Stimulated activated naive B cell treated with anti-CD40 and anti-IgM and Interleukin-4, amounts not matched to agents 10 μg/mL and 1 μg/mL and 100 μg/mL, for 72 hours (primary cell): ENCODE measurements around the gene POLDIP2.
"Not testable (repeated sequence)": the region's sequence is repeated elsewhere in the genome, so short reads cannot be mapped to it uniquely, and the experiment has no call there.

Experiments used
- ATAC-seq, 2 donors: fragments of 150-1000 bp; cut with Tn5 transposase; replicated peaks; 2 replicates each; pipeline ENCODE4 v1.10.0; 2021; ENCODE audit warnings: moderate library complexity in 1 of 2
- DNase-seq: peaks from one replicate; pipeline ENCODE4 v3.0.0; 2021
- H3K27ac Mint-ChIP-seq: one replicate; pipeline ENCODE4 v1.8.0; 2022; ENCODE audit warnings: mild to moderate bottlenecking, mixed read lengths
- H3K27me3 Mint-ChIP-seq, 2 donors: one replicate each; pipeline ENCODE4 v1.8.0; 2022; ENCODE audit warnings: mixed read lengths in 2 of 2
- H3K36me3 Mint-ChIP-seq, 2 donors: one replicate each; pipeline ENCODE4 v1.8.0; 2022; ENCODE audit warnings: mixed read lengths in 2 of 2, mild to moderate bottlenecking in 1 of 2
- H3K4me1 Mint-ChIP-seq, 2 donors: one replicate each; pipeline ENCODE4 v1.8.0; 2022; ENCODE audit warnings: mixed read lengths in 2 of 2, mild to moderate bottlenecking in 1 of 2
- H3K4me3 Mint-ChIP-seq, 2 donors: one replicate each; pipeline ENCODE4 v1.8.0; 2022; ENCODE audit warnings: mild to moderate bottlenecking in 2 of 2, mixed read lengths in 2 of 2, moderate library complexity in 1 of 2
- H3K9me3 Mint-ChIP-seq, 2 donors: one replicate each; pipeline ENCODE4 v1.8.0; 2022; ENCODE audit warnings: mixed read lengths in 2 of 2, mild to moderate bottlenecking in 1 of 2

POLDIP2 gene

GRCh38 chr17:28343491-28343932 lies 13.8 kb downstream of the POLDIP2 start:
- ATAC-seq (no peak), DNase-seq (no peak)
- Mint-ChIP-seq H3K9me3 (no peaks in the 10 kb centered on the region), H3K27ac (no peak overlapping the region), H3K27me3 (no peaks in the 10 kb centered on the region), H3K4me3 (no peak overlapping the region), H3K36me3 (peaks cover 44 to 63% of the 10 kb centered on the region in 2 donors), H3K4me1 (peaks cover 2 to 4% of the 10 kb centered on the region in 2 donors)

GRCh38 chr17:28342313-28342712 lies 15.0 kb downstream of the POLDIP2 start:
- ATAC-seq (no peak), DNase-seq (no peak)
- Mint-ChIP-seq H3K4me3 (no peak overlapping the region), H3K4me1 (peaks cover 7 to 11% of the 10 kb centered on the region in 2 donors), H3K36me3 (peaks cover 42 to 65% of the 10 kb centered on the region in 2 donors), H3K9me3 (no peaks in the 10 kb centered on the region), H3K27ac (no peak overlapping the region), H3K27me3 (no peaks in the 10 kb centered on the region)

- ATAC-seq (no peak), DNase-seq (no peak)
- no peaks in the 10 kb centered on the region for H3K9me3 Mint-ChIP-seq
- H3K4me1 Mint-ChIP-seq: peaks cover 15 to 19% of the 10 kb centered on the region in 2 donors
- H3K4me3 Mint-ChIP-seq: no peak overlapping the region
- H3K27me3 Mint-ChIP-seq: no peaks in the 10 kb centered on the region
- peaks cover 38 to 63% of the 10 kb centered on the region in 2 donors for H3K36me3 Mint-ChIP-seq
- H3K27ac Mint-ChIP-seq: no peak overlapping the region
Observed at GRCh38 chr17:28341516-28341915, 15.8 kb downstream of the POLDIP2 start.

- Mint-ChIP-seq H3K4me3 (no peak overlapping the region), H3K27ac (peak overlapping the region; percentile 7), H3K36me3 (peaks cover 32 to 56% of the 10 kb centered on the region in 2 donors), H3K27me3 (no peaks in the 10 kb centered on the region), H3K9me3 (no peaks in the 10 kb centered on the region), H3K4me1 (peaks cover 15 to 24% of the 10 kb centered on the region in 2 donors)
- ATAC-seq (no peak), DNase-seq (no peak)
Observed at GRCh38 chr17:28340374-28340773, 17.0 kb downstream of the POLDIP2 start.

GRCh38 chr17:28339431-28339830 lies 17.9 kb downstream of the POLDIP2 start:
- Mint-ChIP-seq H3K27ac (no peak overlapping the region), H3K9me3 (no peaks in the 10 kb centered on the region), H3K4me3 (no peak overlapping the region), H3K36me3 (peaks cover 29 to 51% of the 10 kb centered on the region in 2 donors), H3K27me3 (no peaks in the 10 kb centered on the region), H3K4me1 (peaks cover 18 to 30% of the 10 kb centered on the region in 2 donors)
- ATAC-seq: no peak
- no peak for DNase-seq

- Mint-ChIP-seq H3K36me3 (peaks cover 25 to 45% of the 10 kb centered on the region in 2 donors), H3K4me1 (peaks cover 22 to 36% of the 10 kb centered on the region in 2 donors)
- H3K27me3 Mint-ChIP-seq, H3K9me3 Mint-ChIP-seq, DNase-seq, H3K4me3 Mint-ChIP-seq, ATAC-seq, H3K27ac Mint-ChIP-seq: not testable (repeated sequence)
Observed at GRCh38 chr17:28338769-28339212, 18.5 kb downstream of the POLDIP2 start.

- no peak overlapping the region for H3K4me3 Mint-ChIP-seq
- H3K27ac Mint-ChIP-seq: no peak overlapping the region
Observed at GRCh38 chr17:28338056-28338768, 19.1 kb downstream of the POLDIP2 start.

GRCh38 chr17:28335959-28336871 lies 21.1 kb downstream of the POLDIP2 start:
- peak overlapping the region; percentile 92 to 98 for H3K4me3 Mint-ChIP-seq
- peaks cover 11 to 40% of the 10 kb centered on the region in 2 donors for H3K36me3 Mint-ChIP-seq
- H3K27me3 Mint-ChIP-seq: no peaks in the 10 kb centered on the region
- DNase-seq (peak; percentile 9), ATAC-seq (peak in 1 of 2 donors; percentile 4)
- no peaks in the 10 kb centered on the region for H3K9me3 Mint-ChIP-seq
- H3K27ac Mint-ChIP-seq: peak overlapping the region; percentile 96
- H3K4me1 Mint-ChIP-seq: peaks cover 25 to 48% of the 10 kb centered on the region in 2 donors

More at GRCh38 chr17:28338056-28338768, 19.1 kb downstream of the POLDIP2 start:
- Mint-ChIP-seq H3K27me3 (no peaks in the 10 kb centered on the region), H3K36me3 (peaks cover 23 to 41% of the 10 kb centered on the region in 2 donors), H3K9me3 (no peaks in the 10 kb centered on the region), H3K4me1 (peaks cover 22 to 40% of the 10 kb centered on the region in 2 donors)
- DNase-seq (no peak), ATAC-seq (no peak)

GRCh38 chr17:28335201-28335958 lies 21.9 kb downstream of the POLDIP2 start, which contains the start of the genes IFT20 and TNFAIP1:
TSS of gene IFT20 (minus strand) at chr17:28335472. CDS start at chr17:28331985, 3,487 bp downstream.
TSS of gene TNFAIP1 (plus strand) at chr17:28335761. CDS start at chr17:28339522, 3,761 bp downstream.
- Mint-ChIP-seq H3K9me3 (no peaks in the 10 kb centered on the region), H3K4me3 (peak within 1 kb of the TSS; percentile 92 to 98), H3K27me3 (no peaks in the 10 kb centered on the region), H3K36me3 (peaks cover 8 to 35% of the 10 kb centered on the region in 2 donors), H3K4me1 (peaks cover 25 to 48% of the 10 kb centered on the region in 2 donors), H3K27ac (peak within 1 kb of the TSS; percentile 96)
- peak; percentile 99 for DNase-seq
- peak; percentile 97 to 98 for ATAC-seq

- Mint-ChIP-seq H3K27ac (peak overlapping the region; percentile 96), H3K27me3 (no peaks in the 10 kb centered on the region), H3K4me3 (peak overlapping the region; percentile 92 to 98), H3K36me3 (peaks cover 4 to 31% of the 10 kb centered on the region in 2 donors), H3K4me1 (peaks cover 25 to 48% of the 10 kb centered on the region in 2 donors), H3K9me3 (no peaks in the 10 kb centered on the region)
- DNase-seq (no peak), ATAC-seq (no peak)
Observed at GRCh38 chr17:28334666-28335200, 22.6 kb downstream of the POLDIP2 start.

GRCh38 chr17:28334171-28334570 lies 23.2 kb downstream of the POLDIP2 start:
- ATAC-seq (no peak), DNase-seq (no peak)
- Mint-ChIP-seq H3K4me1 (peaks cover 25 to 48% of the 10 kb centered on the region in 2 donors), H3K27me3 (no peaks in the 10 kb centered on the region), H3K9me3 (no peaks in the 10 kb centered on the region), H3K4me3 (peak overlapping the region; percentile 92 to 98), H3K36me3 (peaks cover under 1 to 27% of the 10 kb centered on the region in 2 donors), H3K27ac (peak overlapping the region; percentile 96)

GRCh38 chr17:28333083-28333746 lies 24.1 kb downstream of the POLDIP2 start:
- H3K27me3 Mint-ChIP-seq: no peaks in the 10 kb centered on the region
- H3K36me3 Mint-ChIP-seq: peaks cover 4 to 21% of the 10 kb centered on the region in 2 donors
- no peak for ATAC-seq
- no peak for DNase-seq
- H3K27ac Mint-ChIP-seq: no peak overlapping the region
- H3K4me1 Mint-ChIP-seq: peaks cover 25 to 43% of the 10 kb centered on the region in 2 donors
- H3K4me3 Mint-ChIP-seq: no peak overlapping the region
- H3K9me3 Mint-ChIP-seq: no peaks in the 10 kb centered on the region

GRCh38 chr17:28331891-28332420 lies 25.4 kb downstream of the POLDIP2 start:
- H3K9me3 Mint-ChIP-seq: no peaks in the 10 kb centered on the region
- no peak overlapping the region for H3K4me3 Mint-ChIP-seq
- H3K27me3 Mint-ChIP-seq: no peaks in the 10 kb centered on the region
- DNase-seq (no peak), ATAC-seq (no peak)
- H3K4me1 Mint-ChIP-seq: peaks cover 19 to 33% of the 10 kb centered on the region in 2 donors
- no peak overlapping the region for H3K27ac Mint-ChIP-seq
- H3K36me3 Mint-ChIP-seq: peaks cover 10 to 17% of the 10 kb centered on the region in 2 donors
